Measurements from ENCODE around the gene PPP1CC. TPM values are rescaled to one million over a fixed set of nuclear protein-coding genes. Genes with fewer than 3 reads are reported as not detected.

The PPP1CC gene
- total RNA-seq, 4 donors from 2014 or later = 87.3 to 127 (median 104) TPM

- ATAC-seq (ENCODE audit: low FRiP score) (no peak), DNase-seq (ENCODE audit: low spot score) (no peak)
- TF ChIP-seq CTCF (IDR thresholded peaks at IDR 0.05) = no peak
Measured at GRCh38 chr12:110717037-110717436, 25.7 kb downstream of the PPP1CC start.

GRCh38 chr12:110708917-110709316 is 33.8 kb downstream of the PPP1CC start:
- DNase-seq (ENCODE audit: low spot score) (no peak), ATAC-seq (ENCODE audit: low FRiP score) (no peak)
- TF ChIP-seq CTCF (IDR thresholded peaks at IDR 0.05) = no peak

- ATAC-seq (ENCODE audit: low FRiP score) = no peak
- TF ChIP-seq CTCF (IDR thresholded peaks at IDR 0.05) = no peak
- DNase-seq (ENCODE audit: low spot score) = no peak
Measured at GRCh38 chr12:110705309-110705708, 37.4 kb downstream of the PPP1CC start.

GRCh38 chr12:110704750-110705149 is 37.9 kb downstream of the PPP1CC start:
- DNase-seq (ENCODE audit: low spot score) (no peak), ATAC-seq (ENCODE audit: low FRiP score) (no peak)
- no peak for TF ChIP-seq CTCF (IDR thresholded peaks at IDR 0.05)

GRCh38 chr12:110704231-110704630 is 38.5 kb downstream of the PPP1CC start:
- ATAC-seq (ENCODE audit: low FRiP score) (no peak), DNase-seq (ENCODE audit: low spot score) (no peak)
- TF ChIP-seq CTCF (IDR thresholded peaks at IDR 0.05) = no peak

GRCh38 chr12:110702081-110702480 is 40.6 kb downstream of the PPP1CC start:
- DNase-seq (ENCODE audit: low spot score) (no peak), ATAC-seq (ENCODE audit: low FRiP score) (no peak)
- TF ChIP-seq CTCF (IDR thresholded peaks at IDR 0.05) = no peak

GRCh38 chr12:110699591-110700445 is 42.9 kb downstream of the PPP1CC start:
- ATAC-seq (ENCODE audit: low FRiP score) = no peak
- no peak for DNase-seq (ENCODE audit: low spot score)
- no peak for TF ChIP-seq CTCF (IDR thresholded peaks at IDR 0.05)
